HK-2 (cell line): ENCODE data around the gene ZNF343.

Source experiments
- DNase-seq: peaks from one replicate; pipeline ENCODE4 v3.0.0-alpha.2; 2018; ENCODE audit not compliant: unreplicated experiment

The ZNF343 gene

GRCh38 chr20:2473516-2473915 lies 35.2 kb downstream of the ZNF343 start:
- no peak for DNase-seq

GRCh38 chr20:2470423-2471193 lies 38.1 kb downstream of the ZNF343 start, which contains the start of gene SNRPB:
SNRPB (minus strand) TSS chr20:2470789; CDS start chr20:2470690, 99 bp downstream.
- DNase-seq = peak; percentile 99

DNA sequence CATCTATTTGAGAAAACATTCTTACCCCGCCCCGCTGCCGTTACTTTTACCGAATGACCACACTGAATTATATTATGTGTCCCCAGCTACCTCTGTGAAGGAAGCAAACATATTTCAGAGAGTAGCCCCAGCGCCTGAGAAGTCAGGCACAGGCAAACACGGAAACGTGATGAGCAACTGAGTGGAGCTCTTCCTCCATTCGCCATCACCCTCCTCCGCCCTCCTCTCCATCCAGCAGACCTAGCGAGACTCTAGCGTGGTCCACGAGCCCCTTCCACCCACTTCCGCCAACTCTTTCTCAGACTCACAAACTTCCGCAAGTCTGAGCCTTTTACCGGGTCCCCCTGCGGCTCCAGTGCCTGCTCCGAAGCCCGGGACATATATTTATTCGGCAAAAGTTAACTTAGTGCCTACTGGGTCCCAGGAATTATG lies 38.7 kb downstream of the ZNF343 start:
- peak; percentile 71 for DNase-seq

GRCh38 chr20:2468581-2469407 lies 39.9 kb downstream of the ZNF343 start:
- no peak for DNase-seq

GRCh38 chr20:2467412-2467811 lies 41.3 kb downstream of the ZNF343 start:
- DNase-seq = no peak

DNA sequence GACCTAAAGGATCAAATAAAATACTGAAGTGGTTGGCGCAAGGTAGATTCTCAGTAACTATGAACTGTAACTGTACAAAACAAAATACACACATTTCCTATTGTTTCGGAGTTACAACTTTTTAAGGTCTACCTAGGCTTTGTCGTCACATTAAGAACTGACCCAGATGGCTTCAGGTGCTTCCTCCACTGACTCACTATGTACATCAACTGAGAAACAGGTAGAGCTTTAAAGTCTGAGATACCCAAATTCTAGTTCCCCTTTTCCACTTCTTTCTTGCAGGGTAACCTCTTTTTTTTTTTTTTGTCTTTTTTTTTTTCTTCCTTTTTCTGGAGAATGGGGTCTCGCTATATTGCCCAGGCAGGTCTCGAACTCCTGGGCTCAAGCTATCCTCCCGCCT lies 43.6 kb downstream of the ZNF343 start:
- DNase-seq = no peak

DNA sequence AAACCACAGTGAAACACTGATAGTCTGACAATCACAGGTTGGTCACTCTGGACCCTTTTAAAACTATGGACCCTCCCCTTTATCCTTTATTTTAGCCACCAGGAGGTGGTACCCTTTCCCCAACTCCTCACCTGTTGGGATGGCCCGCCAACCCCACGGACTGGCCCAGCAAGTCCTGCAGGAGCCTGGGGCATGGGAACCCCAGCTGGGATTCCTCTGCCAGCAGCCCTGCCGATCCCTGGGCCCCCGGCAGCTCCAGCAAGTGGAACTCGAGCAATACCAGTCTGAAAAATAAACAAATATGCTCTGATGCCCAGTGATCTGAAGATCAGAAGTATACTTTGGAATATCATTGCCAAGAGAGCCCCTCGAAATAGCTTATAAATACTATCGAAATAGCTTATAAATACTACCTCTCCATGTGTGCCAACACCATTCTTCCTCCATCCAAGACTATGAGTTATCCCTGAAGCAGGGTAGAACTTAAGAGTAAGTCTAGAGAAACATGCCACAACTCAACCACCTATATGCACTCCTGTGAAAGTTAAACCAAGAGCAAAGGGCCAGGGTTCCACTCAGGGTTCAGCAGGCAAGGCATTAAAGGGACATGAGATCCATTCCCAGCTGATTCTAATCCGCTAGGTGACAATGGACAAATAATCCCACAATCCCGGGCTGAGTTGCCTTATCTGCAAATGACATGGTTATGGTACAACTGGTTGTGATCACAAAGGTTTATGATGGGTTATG lies 44.9 kb downstream of the ZNF343 start:
- no peak for DNase-seq

DNA sequence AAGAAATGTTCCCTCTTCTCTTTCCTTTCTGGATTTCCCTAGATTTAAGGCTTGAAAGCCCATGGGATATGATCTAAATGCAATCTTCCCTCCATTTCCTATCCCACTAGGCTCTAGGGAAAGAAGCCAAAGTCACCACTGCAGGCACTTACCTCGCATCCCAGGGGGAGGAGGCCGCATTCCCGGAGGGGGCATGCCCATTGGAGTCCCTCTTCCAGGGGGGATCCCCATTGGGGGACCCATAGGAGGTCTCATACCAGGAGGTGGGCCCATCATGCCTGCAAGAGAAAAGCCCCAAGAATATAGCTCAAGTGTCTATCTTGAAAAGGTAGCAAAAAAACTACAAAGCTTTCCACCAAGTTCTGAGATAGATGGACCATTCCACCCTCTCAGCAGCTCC lies 46.2 kb downstream of the ZNF343 start:
- no peak for DNase-seq

- DNase-seq = no peak
Observed at GRCh38 chr20:2460752-2461424, 47.8 kb downstream of the ZNF343 start.

- DNase-seq = no peak
Observed at GRCh38 chr20:2459981-2460751, 48.5 kb downstream of the ZNF343 start.

GRCh38 chr20:2458919-2459499 lies 49.7 kb downstream of the ZNF343 start:
- no peak for DNase-seq

DNA sequence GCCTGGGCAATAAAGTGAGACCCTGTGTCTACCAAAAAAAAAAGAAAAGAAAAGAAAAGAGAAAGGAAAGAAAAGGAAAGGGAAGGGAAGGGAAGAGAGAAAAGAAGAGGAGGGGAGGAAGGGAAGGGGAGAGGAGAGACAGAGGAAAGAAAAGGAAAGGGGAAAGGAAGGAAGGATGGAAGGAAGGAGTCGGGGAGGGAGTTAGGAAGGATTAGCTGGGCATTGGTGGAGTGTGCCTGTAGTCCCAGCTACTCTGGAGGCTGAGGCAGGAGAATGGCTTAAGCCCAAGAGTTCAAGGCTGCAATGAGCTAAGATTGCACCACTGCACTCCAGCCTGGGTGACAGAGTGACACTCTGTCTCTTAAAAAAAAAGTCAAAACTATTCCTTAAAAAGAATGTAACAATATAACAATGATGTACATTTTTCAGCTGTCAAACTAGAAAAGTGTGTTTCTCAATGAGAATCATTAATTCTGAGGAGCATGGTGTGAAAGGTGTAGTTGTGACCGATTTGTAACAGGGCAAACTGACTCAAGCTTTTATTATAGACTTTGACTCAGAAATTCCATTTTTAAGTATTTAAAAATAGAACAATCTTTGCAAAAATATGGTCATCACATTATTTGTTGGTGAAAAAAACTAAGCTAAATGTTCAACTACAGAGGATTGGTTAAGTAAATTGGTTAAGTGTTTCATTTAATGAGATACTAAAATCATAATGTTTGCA lies 52.8 kb downstream of the ZNF343 start:
- DNase-seq = no peak

DNA sequence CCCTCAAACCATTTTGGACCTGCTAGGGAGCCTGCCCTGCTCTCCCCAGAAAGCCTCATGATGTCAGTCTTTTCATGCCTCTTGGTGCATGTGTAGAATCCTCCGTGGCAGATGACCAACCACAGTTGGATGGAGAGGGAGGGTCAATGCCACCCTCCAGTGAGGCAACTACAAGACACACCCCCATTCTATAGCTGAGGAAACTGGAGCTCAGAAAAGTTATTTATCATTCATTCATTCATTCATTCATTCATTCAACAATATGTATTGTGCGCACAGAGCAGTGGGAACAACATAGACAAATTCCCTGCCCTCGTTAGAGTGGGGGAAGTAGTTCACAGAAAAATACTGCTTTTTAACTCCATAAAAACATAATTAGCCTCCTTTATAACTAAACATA lies 54.9 kb downstream of the ZNF343 start:
- DNase-seq = no peak

DNA sequence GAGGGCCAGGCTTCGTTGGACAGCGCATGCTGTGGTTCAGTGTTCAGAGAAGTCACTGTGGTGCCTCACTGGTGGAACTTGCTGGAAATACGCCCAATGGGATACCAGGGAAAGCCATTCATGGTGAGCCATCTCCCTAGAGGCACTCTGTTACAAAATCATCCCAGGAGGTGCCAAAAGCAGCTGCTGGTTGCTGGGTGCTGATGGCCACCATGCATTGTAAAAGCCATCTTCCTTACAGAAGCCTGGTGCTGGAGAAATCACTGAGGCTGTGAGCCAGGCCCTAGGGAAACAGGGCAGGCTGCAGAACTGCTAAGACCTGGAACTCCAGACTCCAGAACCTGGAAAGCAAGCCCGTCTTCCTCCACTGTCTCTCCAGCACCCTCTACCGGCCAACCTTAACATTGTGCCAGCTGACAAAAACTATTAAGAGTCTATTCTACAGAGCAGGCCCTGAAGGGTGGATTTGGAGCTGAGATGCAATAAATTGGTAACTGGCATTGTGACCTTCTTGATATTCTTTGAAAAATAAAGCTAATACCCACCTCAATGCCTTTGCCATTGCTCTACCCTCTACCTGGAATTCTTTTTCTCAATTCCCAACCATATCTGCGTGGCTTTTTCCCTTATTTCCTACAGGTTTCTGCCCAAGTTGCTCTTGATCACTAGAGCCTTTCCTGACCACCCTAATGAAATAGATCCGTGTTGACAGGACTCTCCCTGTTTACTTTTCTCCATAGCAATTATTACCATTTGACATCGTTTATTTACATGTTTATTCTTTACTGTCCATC lies 56.6 kb downstream of the ZNF343 start:
- peak; percentile 70 for DNase-seq

DNA sequence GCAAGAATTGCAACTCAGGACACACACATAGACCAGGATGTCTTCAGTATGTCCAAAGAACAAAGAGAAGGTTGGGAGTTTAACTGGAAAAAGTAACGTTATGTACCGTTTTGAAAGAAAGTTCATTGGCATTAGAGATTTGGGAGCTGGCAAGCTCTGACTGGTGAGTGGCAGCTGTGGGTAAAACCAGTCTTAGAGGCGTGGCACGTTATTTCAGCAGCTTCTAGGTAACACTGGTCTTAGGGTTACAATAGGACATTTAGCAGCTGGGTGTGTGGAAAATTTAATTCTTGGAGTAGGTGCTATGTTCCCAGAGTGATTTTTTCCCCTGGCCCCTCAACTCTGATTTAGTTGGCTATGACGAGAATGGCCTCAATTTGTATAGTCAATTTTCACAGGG lies 57.3 kb downstream of the ZNF343 start:
- DNase-seq = no peak

DNA sequence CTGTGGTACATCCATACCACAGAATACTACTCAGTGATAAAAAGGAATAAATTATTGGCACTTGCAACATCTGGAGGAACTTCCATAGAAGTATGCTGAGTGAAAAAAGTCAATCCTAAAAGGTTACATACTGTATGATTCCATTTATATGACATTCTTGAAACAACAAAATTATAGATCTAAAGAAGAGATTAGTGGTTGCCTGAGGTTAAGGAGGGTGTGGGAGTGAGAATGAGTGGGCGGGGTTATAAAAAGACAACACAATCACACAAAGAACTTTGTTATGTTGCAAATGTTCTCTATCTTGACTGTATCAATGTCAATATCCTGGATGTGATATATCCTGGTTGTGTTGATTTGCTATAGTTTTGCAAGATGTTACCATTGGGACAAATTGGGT lies 59.3 kb downstream of the ZNF343 start:
- no peak for DNase-seq

GRCh38 chr20:2446845-2447244 lies 61.9 kb downstream of the ZNF343 start:
- DNase-seq = no peak
